ENCODE data around the gene PTGER1. TPM values are rescaled to one million over a fixed set of nuclear protein-coding genes. Genes with fewer than 3 reads are reported as not detected.
A peak's percentile ranks its signal among the peaks of the same experiment; 100 is the strongest.

PTGER1 gene
- total and polyA plus RNA-seq, 9 of the 15 experiments (the other 6 are each of a cell fraction or from before 2014, with no cell fraction given), result 0.06 to 0.36 (median 0.31) TPM; not detected in 5

- TF ChIP-seq, protein P1, sequence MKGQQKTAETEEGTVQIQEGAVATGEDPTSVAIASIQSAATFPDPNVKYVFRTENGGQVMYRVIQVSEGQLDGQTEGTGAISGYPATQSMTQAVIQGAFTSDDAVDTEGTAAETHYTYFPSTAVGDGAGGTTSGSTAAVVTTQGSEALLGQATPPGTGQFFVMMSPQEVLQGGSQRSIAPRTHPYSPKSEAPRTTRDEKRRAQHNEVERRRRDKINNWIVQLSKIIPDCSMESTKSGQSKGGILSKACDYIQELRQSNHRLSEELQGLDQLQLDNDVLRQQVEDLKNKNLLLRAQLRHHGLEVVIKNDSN (CRISPR knock-in tag; IDR thresholded peaks at IDR 0.05), result 0 out of 2 replicates have a peak, but pooled peaks have one; percentile 9
- TF ChIP-seq, protein P2, sequence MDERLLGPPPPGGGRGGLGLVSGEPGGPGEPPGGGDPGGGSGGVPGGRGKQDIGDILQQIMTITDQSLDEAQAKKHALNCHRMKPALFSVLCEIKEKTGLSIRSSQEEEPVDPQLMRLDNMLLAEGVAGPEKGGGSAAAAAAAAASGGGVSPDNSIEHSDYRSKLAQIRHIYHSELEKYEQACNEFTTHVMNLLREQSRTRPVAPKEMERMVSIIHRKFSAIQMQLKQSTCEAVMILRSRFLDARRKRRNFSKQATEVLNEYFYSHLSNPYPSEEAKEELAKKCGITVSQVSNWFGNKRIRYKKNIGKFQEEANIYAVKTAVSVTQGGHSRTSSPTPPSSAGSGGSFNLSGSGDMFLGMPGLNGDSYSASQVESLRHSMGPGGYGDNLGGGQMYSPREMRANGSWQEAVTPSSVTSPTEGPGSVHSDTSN (CRISPR knock-in tag; IDR thresholded peaks at IDR 0.05; ENCODE audit: low read depth), result no peak
- TF ChIP-seq, protein P2 (tag; conservative IDR thresholded peaks at IDR 0.05; ENCODE audit: low read depth), result peak; percentile 34; the same call in 1 of the 2 replicates
- TF ChIP-seq NFRKB (IDR thresholded peaks at IDR 0.05; ENCODE audit: low read depth) (no peak), NONO (IDR thresholded peaks at IDR 0.05; ENCODE audit: low read depth in 2 of 2, low read length in 1 of 2) (no peak), SUPT5H (IDR thresholded peaks at IDR 0.05) (no peak), HIVEP1 (CRISPR knock-in tag; IDR thresholded peaks at IDR 0.05) (no peak), BHLHE40 (IDR thresholded peaks at IDR 0.05; ENCODE audit: low read length) (peak; percentile 16; the same call in 1 of the 2 replicates), MEIS2 (IDR thresholded peaks at IDR 0.05; ENCODE audit: partially characterized antibody) (peak; percentile 27), SNRNP70 (optimal IDR thresholded peaks at IDR 0.05; ENCODE audit: low read depth, low read length) (no peak), BRD4 (IDR thresholded peaks at IDR 0.05) (no peak), SREBF2 (CRISPR knock-in tag; IDR thresholded peaks at IDR 0.05) (no peak), FOXK2 (conservative IDR thresholded peaks at IDR 0.05 in 1 of 2, IDR thresholded peaks at IDR 0.05 in 1 of 2; ENCODE audit: low read depth in 2 of 2) (no peak), CBFA2T2 (conservative IDR thresholded peaks at IDR 0.05) (no peak), MTF1 (CRISPR knock-in tag; IDR thresholded peaks at IDR 0.05; ENCODE audit: borderline replicate concordance) (no peak)
- TF ChIP-seq, protein P3, sequence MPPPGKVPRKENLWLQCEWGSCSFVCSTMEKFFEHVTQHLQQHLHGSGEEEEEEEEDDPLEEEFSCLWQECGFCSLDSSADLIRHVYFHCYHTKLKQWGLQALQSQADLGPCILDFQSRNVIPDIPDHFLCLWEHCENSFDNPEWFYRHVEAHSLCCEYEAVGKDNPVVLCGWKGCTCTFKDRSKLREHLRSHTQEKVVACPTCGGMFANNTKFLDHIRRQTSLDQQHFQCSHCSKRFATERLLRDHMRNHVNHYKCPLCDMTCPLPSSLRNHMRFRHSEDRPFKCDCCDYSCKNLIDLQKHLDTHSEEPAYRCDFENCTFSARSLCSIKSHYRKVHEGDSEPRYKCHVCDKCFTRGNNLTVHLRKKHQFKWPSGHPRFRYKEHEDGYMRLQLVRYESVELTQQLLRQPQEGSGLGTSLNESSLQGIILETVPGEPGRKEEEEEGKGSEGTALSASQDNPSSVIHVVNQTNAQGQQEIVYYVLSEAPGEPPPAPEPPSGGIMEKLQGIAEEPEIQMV (tag; conservative IDR thresholded peaks at IDR 0.05; ENCODE audit: low read depth), result no peak
Observed at GRCh38 chr19:14476673-14477401, 1.7 kb upstream of the PTGER1 start (continued).
